OCI-LY3 (cell line): ENCODE data around the gene ZNF385C.

ENCODE experiments used
- H2AFZ ChIP-seq: fragments of 200-600, 300-600 bp; shearing (Covaris generic); 2 replicates; pipeline ENCODE4 v1.6.0; 2014; ENCODE audit warnings: antibody characterized with exemption, low read depth, low read length
- H3K27ac ChIP-seq: fragments of 200-600, 300-600 bp; sonication (generic); 2 replicates; pipeline ENCODE4 v1.5.1; 2014; ENCODE audit warnings: mild to moderate bottlenecking, low read length, moderate library complexity, mixed read lengths
- H3K27me3 ChIP-seq: fragments of 200-600, 300-600 bp; sonication (generic); 2 replicates; pipeline ENCODE4 v1.6.1; 2014; ENCODE audit warnings: low read depth, low read length, mixed read lengths
- H3K36me3 ChIP-seq: fragments of 200-600, 300-600 bp; sonication (generic); replicated peaks from 2 replicates; pipeline ENCODE3; 2014; ENCODE audit warnings: low read depth, low read length, mixed read lengths
- H3K4me1 ChIP-seq: fragments of 300-600, 200-600 bp; sonication (generic); 2 replicates; pipeline ENCODE4 v1.6.1; 2014; ENCODE audit warnings: low read length, mixed read lengths
- H3K4me2 ChIP-seq: fragments of 200-600, 300-600 bp; sonication (generic); 2 replicates; pipeline ENCODE4 v1.6.1; 2014; ENCODE audit warnings: low read length, mixed read lengths
- H3K4me3 ChIP-seq: fragments of 300-600, 200-600 bp; sonication (generic); 2 replicates; pipeline ENCODE4 v1.5.1; 2014; ENCODE audit warnings: antibody characterized with exemption, mild to moderate bottlenecking, low read length, moderate library complexity
- H3K79me2 ChIP-seq: fragments of 300-600, 200-600 bp; shearing (Covaris generic); 2 replicates; pipeline ENCODE4 v1.6.1; 2014; ENCODE audit warnings: mild to moderate bottlenecking, low read length, mixed read lengths
- H3K9ac ChIP-seq: fragments of 300-600, 200-600 bp; shearing (Covaris generic); 2 replicates; pipeline ENCODE4 v1.6.0; 2014; ENCODE audit warnings: mild to moderate bottlenecking, low read length, moderate library complexity
- H3K9me3 ChIP-seq: fragments of 200-600, 300-600 bp; shearing (Covaris generic); 2 replicates; pipeline ENCODE4 v1.6.1; 2014; ENCODE audit warnings: low read length, mixed read lengths; ENCODE audit not compliant: insufficient read depth
- H4K20me1 ChIP-seq: fragments of 200-600, 300-600 bp; sonication (generic); 2 replicates; pipeline ENCODE4 v1.6.1; 2016; ENCODE audit warnings: low read length, mixed read lengths; ENCODE audit not compliant: insufficient read depth
- CTCF ChIP-seq: fragments of 200-600, 300-600 bp; sonication (generic); IDR thresholded peaks from 2 replicates; pipeline ENCODE4 v1.5.1; 2014; ENCODE audit warnings: antibody characterized with exemption, low read length, low read depth
- EZH2phosphoT487 ChIP-seq: fragments of 200-600 bp; shearing (Covaris generic); IDR thresholded peaks from 2 replicates; pipeline ENCODE4 v1.6.1; 2018; ENCODE audit warnings: antibody characterized with exemption, mixed run types, low read depth

Gene ZNF385C

DNA sequence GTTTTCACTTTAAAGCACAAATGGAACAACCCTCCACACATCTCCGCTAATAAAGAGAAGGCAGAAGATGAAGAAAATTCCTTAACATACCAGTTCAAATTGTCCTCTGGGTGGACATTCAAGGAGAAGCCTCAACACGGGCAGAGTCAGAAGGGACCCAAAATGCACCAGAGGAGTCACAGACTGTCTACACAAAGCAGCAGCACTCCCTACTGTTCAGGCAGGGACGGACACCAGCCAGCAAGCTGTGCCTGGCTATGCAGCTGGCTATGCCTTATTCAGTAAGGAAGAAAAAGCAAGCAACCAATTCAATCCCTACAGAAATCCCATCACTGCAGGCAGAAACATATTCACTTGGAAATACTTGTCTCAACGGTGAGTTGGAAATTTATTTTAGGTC, 89.1 kb downstream of the ZNF385C start:
- H3K27ac ChIP-seq = no peak overlapping the region
- peaks cover 66% of the 10 kb centered on the region for H4K20me1 ChIP-seq
- TF ChIP-seq EZH2phosphoT487 (no peak), CTCF (peak; percentile 59)

GRCh38 chr17:42005166-42005565, 93.1 kb downstream of the ZNF385C start:
- no peak overlapping the region for H3K9ac ChIP-seq
- H3K27ac ChIP-seq = no peak overlapping the region
- H2AFZ ChIP-seq = no peak overlapping the region
- no peaks in the 10 kb centered on the region for H3K27me3 ChIP-seq
- H3K9me3 ChIP-seq = no peaks in the 10 kb centered on the region
- TF ChIP-seq CTCF = no peak
- TF ChIP-seq EZH2phosphoT487 = no peak
- H3K79me2 ChIP-seq = peaks cover 96% of the 10 kb centered on the region
- peaks cover 29% of the 10 kb centered on the region for H3K36me3 ChIP-seq
- H3K4me3 ChIP-seq = no peak overlapping the region
- no peak overlapping the region for H3K4me2 ChIP-seq
- H4K20me1 ChIP-seq = peaks cover 50% of the 10 kb centered on the region
- H3K4me1 ChIP-seq = no peaks in the 10 kb centered on the region

More for the DNA sequence above, 89.1 kb downstream of the ZNF385C start:
- Histone ChIP-seq H3K36me3 (peaks cover 3% of the 10 kb centered on the region), H3K79me2 (peaks cover 98% of the 10 kb centered on the region), H3K9ac (no peak overlapping the region), H3K4me2 (no peak overlapping the region), H3K27me3 (no peaks in the 10 kb centered on the region), H3K9me3 (no peaks in the 10 kb centered on the region), H3K4me1 (no peaks in the 10 kb centered on the region), H3K4me3 (no peak overlapping the region), H2AFZ (no peak overlapping the region)

DNA sequence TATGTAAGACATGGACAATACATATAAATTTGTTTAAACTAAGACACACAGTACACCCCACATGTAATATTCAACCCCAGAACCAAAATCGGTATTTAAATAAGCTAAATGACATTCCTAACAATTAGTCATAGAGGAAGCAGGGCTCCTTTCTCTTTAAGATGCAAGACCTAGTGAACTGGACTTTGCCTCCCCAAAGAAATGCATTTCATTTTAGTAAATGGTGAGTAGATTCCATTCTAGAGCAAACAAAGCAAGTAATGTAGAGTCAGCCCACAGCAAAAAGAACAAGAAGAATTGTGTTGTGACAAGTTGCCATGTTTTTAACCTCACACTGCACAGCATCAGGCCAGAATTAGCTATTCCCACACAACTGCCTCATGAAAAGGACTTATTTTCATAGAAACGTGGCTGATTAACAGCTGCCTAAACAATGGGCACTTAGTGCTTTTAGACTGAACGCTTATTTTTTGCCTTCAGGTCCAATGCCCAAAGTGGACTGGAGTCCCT, 95.4 kb downstream of the ZNF385C start:
- H3K27ac ChIP-seq = no peak overlapping the region
- peaks cover 36% of the 10 kb centered on the region for H3K36me3 ChIP-seq
- TF ChIP-seq EZH2phosphoT487 = no peak
- no peak for TF ChIP-seq CTCF
- no peak overlapping the region for H3K4me2 ChIP-seq
- H3K9me3 ChIP-seq = no peaks in the 10 kb centered on the region
- peaks cover 75% of the 10 kb centered on the region for H3K79me2 ChIP-seq
- peaks cover 5% of the 10 kb centered on the region; the same call in 1 of the 2 replicates for H3K4me1 ChIP-seq
- H3K4me3 ChIP-seq = no peak overlapping the region
- no peaks in the 10 kb centered on the region for H3K27me3 ChIP-seq
- no peak overlapping the region for H2AFZ ChIP-seq
- H4K20me1 ChIP-seq = peaks cover 37% of the 10 kb centered on the region
- H3K9ac ChIP-seq = no peak overlapping the region

- Histone ChIP-seq H3K36me3 (peaks cover 38% of the 10 kb centered on the region), H3K27me3 (no peaks in the 10 kb centered on the region), H4K20me1 (peaks cover 35% of the 10 kb centered on the region), H3K79me2 (peaks cover 69% of the 10 kb centered on the region), H3K4me1 (peaks cover 11% of the 10 kb centered on the region), H3K9me3 (no peaks in the 10 kb centered on the region), H3K27ac (no peak overlapping the region), H2AFZ (no peak overlapping the region), H3K4me3 (no peak overlapping the region), H3K9ac (no peak overlapping the region), H3K4me2 (no peak overlapping the region)
- no peak for TF ChIP-seq CTCF
- no peak for TF ChIP-seq EZH2phosphoT487
These were observed 96.0 kb downstream of the ZNF385C start for GRCh38 chr17:42002175-42002791.
